ENCODE data around the gene PURB. TPM values are rescaled to one million over a fixed set of nuclear protein-coding genes. Genes with fewer than 3 reads are reported as not detected.
A peak's percentile ranks its signal among the peaks of the same experiment; 100 is the strongest.

Gene PURB
- polyA plus RNA-seq, 1 donor from 2014 or later: 14.7 TPM

- Histone ChIP-seq H3K27me3 (ENCODE audit: insufficient read depth, low read depth, low read length) (no peaks in the 10 kb centered on the region), H3K9ac (ENCODE audit: low read length) (peak overlapping the region; percentile 90), H3K4me2 (ENCODE audit: low read length) (peak overlapping the region; percentile 97), H2AFZ (ENCODE audit: low read depth, low read length) (no peak overlapping the region), H3F3A (ENCODE audit: insufficient read depth, low read length, poor library complexity, severe bottlenecking) (peaks cover 3% of the 10 kb centered on the region), H3K79me2 (replicated peaks; ENCODE audit: insufficient read depth, low read length) (peaks cover 54% of the 10 kb centered on the region), H3K36me3 (ENCODE audit: insufficient read depth, low read length) (peaks cover 3% of the 10 kb centered on the region), H3K27ac (ENCODE audit: low read length) (peak overlapping the region; percentile 78), H3K9me3 (ENCODE audit: low read length) (no peaks in the 10 kb centered on the region), H3K9me2 (ENCODE audit: insufficient read depth, low read length) (no peaks in the 10 kb centered on the region), H4K20me1 (ENCODE audit: insufficient read depth) (no peaks in the 10 kb centered on the region), H3K4me3 (ENCODE audit: low read length) (peak overlapping the region; percentile 94)
- TF ChIP-seq MXI1 (conservative IDR thresholded peaks at IDR 0.05; ENCODE audit: poor library complexity, severe bottlenecking) (no peak), EP300 (conservative IDR thresholded peaks at IDR 0.05; ENCODE audit: poor library complexity, severe bottlenecking) (no peak)
Measured at GRCh38 chr7:44883961-44884620, 1.2 kb downstream of the PURB start.

- TF ChIP-seq TAF1 (IDR thresholded peaks at IDR 0.05; ENCODE audit: low read depth) (no peak), CTCF (IDR thresholded peaks at IDR 0.05; ENCODE audit: poor library complexity, severe bottlenecking) (no peak), EP300 (conservative IDR thresholded peaks at IDR 0.05; ENCODE audit: poor library complexity, severe bottlenecking) (no peak), RAD21 (conservative IDR thresholded peaks at IDR 0.05) (no peak), REST (IDR thresholded peaks at IDR 0.05; ENCODE audit: borderline replicate concordance) (no peak), EZH2 (IDR thresholded peaks at IDR 0.05; ENCODE audit: borderline replicate concordance, insufficient read depth, low read length, poor library complexity, severe bottlenecking) (no peak)
- H3K79me2 ChIP-seq (replicated peaks; ENCODE audit: insufficient read depth, low read length): peaks cover 65% of the 10 kb centered on the region
- H4K20me1 ChIP-seq (ENCODE audit: insufficient read depth): no peaks in the 10 kb centered on the region
- peak overlapping the region; percentile 90 for H3K9ac ChIP-seq (ENCODE audit: low read length)
- H3K36me3 ChIP-seq (ENCODE audit: insufficient read depth, low read length): peaks cover 9% of the 10 kb centered on the region
- H3K27ac ChIP-seq (ENCODE audit: low read length): no peak overlapping the region
- peak overlapping the region; percentile 94 for H3K4me3 ChIP-seq (ENCODE audit: low read length)
- no peaks in the 10 kb centered on the region for H3K9me2 ChIP-seq (ENCODE audit: insufficient read depth, low read length)
- peaks cover 3% of the 10 kb centered on the region for H3F3A ChIP-seq (ENCODE audit: insufficient read depth, low read length, poor library complexity, severe bottlenecking)
- H3K27me3 ChIP-seq (ENCODE audit: insufficient read depth, low read depth, low read length): no peaks in the 10 kb centered on the region
- H3K4me2 ChIP-seq (ENCODE audit: low read length): peak overlapping the region; percentile 97
- no peak overlapping the region for H2AFZ ChIP-seq (ENCODE audit: low read depth, low read length)
- H3K9me3 ChIP-seq (ENCODE audit: low read length): no peaks in the 10 kb centered on the region
Measured at GRCh38 chr7:44882899-44883298, 2.4 kb downstream of the PURB start.

GRCh38 chr7:44881610-44882009 is 3.7 kb downstream of the PURB start:
- H4K20me1 ChIP-seq (ENCODE audit: insufficient read depth): no peaks in the 10 kb centered on the region
- H3K27ac ChIP-seq (ENCODE audit: low read length): peak overlapping the region; percentile 69
- H3K4me2 ChIP-seq (ENCODE audit: low read length): peak overlapping the region; percentile 97
- H3K9me2 ChIP-seq (ENCODE audit: insufficient read depth, low read length): no peaks in the 10 kb centered on the region
- peaks cover 3% of the 10 kb centered on the region for H3F3A ChIP-seq (ENCODE audit: insufficient read depth, low read length, poor library complexity, severe bottlenecking)
- peaks cover 67% of the 10 kb centered on the region for H3K79me2 ChIP-seq (replicated peaks; ENCODE audit: insufficient read depth, low read length)
- H3K9ac ChIP-seq (ENCODE audit: low read length): peak overlapping the region; percentile 90
- peaks cover 9% of the 10 kb centered on the region for H3K36me3 ChIP-seq (ENCODE audit: insufficient read depth, low read length)
- H3K9me3 ChIP-seq (ENCODE audit: low read length): no peaks in the 10 kb centered on the region
- no peak overlapping the region for H2AFZ ChIP-seq (ENCODE audit: low read depth, low read length)
- TF ChIP-seq MXI1 (conservative IDR thresholded peaks at IDR 0.05; ENCODE audit: poor library complexity, severe bottlenecking) (no peak), EP300 (conservative IDR thresholded peaks at IDR 0.05; ENCODE audit: poor library complexity, severe bottlenecking) (no peak), RAD21 (conservative IDR thresholded peaks at IDR 0.05) (no peak), SMC3 (conservative IDR thresholded peaks at IDR 0.05; ENCODE audit: poor library complexity) (no peak), REST (IDR thresholded peaks at IDR 0.05; ENCODE audit: borderline replicate concordance) (no peak), EZH2 (IDR thresholded peaks at IDR 0.05; ENCODE audit: borderline replicate concordance, insufficient read depth, low read length, poor library complexity, severe bottlenecking) (no peak), TAF1 (IDR thresholded peaks at IDR 0.05; ENCODE audit: low read depth) (no peak), CTCF (IDR thresholded peaks at IDR 0.05; ENCODE audit: poor library complexity, severe bottlenecking) (no peak), POLR2AphosphoS5 (IDR thresholded peaks at IDR 0.05) (no peak)
- H3K27me3 ChIP-seq (ENCODE audit: insufficient read depth, low read depth, low read length): no peaks in the 10 kb centered on the region
- H3K4me3 ChIP-seq (ENCODE audit: low read length): peak overlapping the region; percentile 94

Data from neural cell (in vitro differentiated cells).